HepG2 (cell line): ENCODE measurements around the gene MAT2A. TPM values are rescaled to one million over a fixed set of nuclear protein-coding genes. Genes with fewer than 3 reads are reported as not detected.

Experiments used
- AFF4 ChIP-seq: sonication (generic); formaldehyde crosslinking; IDR thresholded peaks from 2 replicates; pipeline ENCODE4 v1.4.0; 2020; ENCODE audit warnings: missing genetic modification reagents
- AKAP8 ChIP-seq: sonication (generic); formaldehyde crosslinking; IDR thresholded peaks from 2 replicates; pipeline ENCODE4 v1.5.1; 2020; ENCODE audit warnings: mild to moderate bottlenecking, missing genetic modification reagents
- FOXC1 ChIP-seq: sonication (generic); formaldehyde crosslinking; IDR thresholded peaks from 2 replicates; pipeline ENCODE4 v1.8.0; 2022; ENCODE audit warnings: mild to moderate bottlenecking, missing genetic modification reagents, borderline replicate concordance
- GMEB1 ChIP-seq: sonication (generic); formaldehyde crosslinking; IDR thresholded peaks from 2 replicates; pipeline ENCODE4 v1.5.1; 2020; ENCODE audit warnings: missing genetic modification reagents, mild to moderate bottlenecking, borderline replicate concordance
- POLR2G ChIP-seq: fragments of 200-400 bp; formaldehyde crosslinking; IDR thresholded peaks from 2 replicates; pipeline ENCODE4 v1.6.1; 2018; ENCODE audit warnings: mild to moderate bottlenecking, low read depth, low read length, moderate library complexity
- RAD51 ChIP-seq: fragments of 450-650 bp; IDR thresholded peaks from 2 replicates; pipeline ENCODE4 v1.6.1; 2016; ENCODE audit warnings: borderline replicate concordance
- SATB2 ChIP-seq: sonication (generic); formaldehyde crosslinking; IDR thresholded peaks from 2 replicates; pipeline ENCODE4 v1.5.0; 2020; ENCODE audit warnings: missing genetic modification reagents
- THAP7 ChIP-seq: sonication (generic); formaldehyde crosslinking; IDR thresholded peaks from 2 replicates; pipeline ENCODE4 v1.8.1; 2023; ENCODE audit warnings: mild to moderate bottlenecking, missing genetic modification reagents
- XBP1 ChIP-seq: sonication (generic); formaldehyde crosslinking; IDR thresholded peaks from 2 replicates; pipeline ENCODE4 v1.5.0; 2020; ENCODE audit warnings: missing genetic modification reagents
- ZNF124 ChIP-seq: sonication (generic); formaldehyde crosslinking; IDR thresholded peaks from 2 replicates; pipeline ENCODE4 v1.4.0; 2020; ENCODE audit warnings: missing genetic modification reagents
- ZNF318 ChIP-seq: sonication (generic); formaldehyde crosslinking; IDR thresholded peaks from 2 replicates; pipeline ENCODE4 v1.4.0; 2020; ENCODE audit warnings: mild to moderate bottlenecking, missing genetic modification reagents
- ZNF34 ChIP-seq: sonication (generic); formaldehyde crosslinking; IDR thresholded peaks from 2 replicates; pipeline ENCODE4 v1.4.0; 2020; ENCODE audit warnings: mild to moderate bottlenecking, missing genetic modification reagents, borderline replicate concordance
- ZNF7 ChIP-seq: IDR thresholded peaks from 2 replicates; pipeline ENCODE4 v1.6.1; 2016; ENCODE audit warnings: missing biosample characterization, missing genetic modification reagents
- ZNF83 ChIP-seq: sonication (generic); formaldehyde crosslinking; IDR thresholded peaks from 2 replicates; pipeline ENCODE4 v1.4.0; 2020; ENCODE audit warnings: missing genetic modification reagents, mild to moderate bottlenecking, borderline replicate concordance
- polyA plus RNA-seq, 8 experiments: library from polyadenylated mRNA; depleted of rRNA in 3 of 8; stranded (reverse) in 7 of 8; unstranded in 1 of 8; fragments of >200 nt; fragmentation: Illumina TruSeq in 4 of 8; extraction: Trizol in 4 of 8; gene quantifications; 2 replicates each; pipeline versions ENCODE4 v1.2.1 to v1.2.3, GENCODE V29; 2011 to 2016; ENCODE audit warnings: low read depth in 4 of 8, missing spikeins in 1 of 8, mixed read lengths in 1 of 8; ENCODE audit not compliant: insufficient read depth in 1 of 8
- total RNA-seq, 5 experiments: library from RNA; depleted of rRNA; stranded (reverse); fragments of >200 nt; fragmentation: Illumina TruSeq; extraction: Trizol; gene quantifications; 2 replicates each; pipeline ENCODE4 v1.2.3, GENCODE V29; 2016; ENCODE audit warnings: low read depth in 1 of 5

Gene MAT2A
- total and polyA plus RNA-seq, 2 of the 13 experiments (the other 11 are each of a cell fraction or from before 2014, with no cell fraction given) = 155 to 331 TPM

GRCh38 chr2:85539361-85540132, 579 bp downstream of the MAT2A start (continued):
- TF ChIP-seq FOXC1 (CRISPR knock-in tag) (peak; percentile 75), SATB2 (CRISPR knock-in tag) (peak; percentile 89; the same call in 1 of the 2 replicates), ZNF34 (no peak), GMEB1 (no peak), XBP1 (CRISPR knock-in tag) (no peak), AFF4 (CRISPR knock-in tag) (no peak; the same call in none of the 2 replicates), AKAP8 (peak; percentile 92), RAD51 (no peak), ZNF83 (CRISPR knock-in tag) (0 out of 2 replicates have a peak, but pooled peaks have one; percentile 82), POLR2G (no peak), ZNF7 (CRISPR knock-in tag) (peak; percentile 36; the same call in 1 of the 2 replicates), THAP7 (CRISPR knock-in tag) (no peak), ZNF318 (CRISPR knock-in tag) (0 out of 2 replicates have a peak, but pooled peaks have one; percentile 70), ZNF124 (CRISPR knock-in tag) (no peak; the same call in none of the 2 replicates)
